Stomach (tissue), 9 donors: ENCODE results near the gene YARS1. TPM values are rescaled to one million over a fixed set of nuclear protein-coding genes. Genes with fewer than 3 reads are reported as not detected.
A peak's percentile ranks its signal among the peaks of the same experiment; 100 is the strongest.

Source experiments
- DNase-seq, 2 donors: peaks; one replicate each; pipeline versions ENCODE4 v3.0.0 to v3.0.0-alpha.2; 2013 to 2019
- H3K27ac ChIP-seq, 5 donors: fragments of 200-600 bp in 4 of 5; sonication (generic) in 4 of 5; one replicate each; pipeline ENCODE4 v1.5.1; 2013 to 2019; ENCODE audit warnings: mild to moderate bottlenecking in 1 of 5, moderate library complexity in 1 of 5
- H3K27me3 ChIP-seq, 3 donors: fragments of 200-600 bp; sonication (generic); one replicate each; pipeline ENCODE4 v1.5.1; 2017 to 2019; ENCODE audit warnings: mixed run types in 1 of 3
- H3K36me3 ChIP-seq, 4 donors: fragments of 200-600 bp; sonication (generic); 1 replicate in 3 of 4; 2 replicates in 1 of 4; pipeline ENCODE4 v1.5.1; 2016 to 2019
- H3K4me1 ChIP-seq, 4 donors: fragments of 200-600 bp; sonication (generic); one replicate each; pipeline ENCODE4 v1.5.1; 2016 to 2019
- H3K4me3 ChIP-seq, 4 donors: fragments of 200-600 bp; sonication (generic) in 3 of 4; one replicate each; pipeline ENCODE4 v1.5.1; 2016 to 2019; ENCODE audit warnings: mild to moderate bottlenecking in 1 of 4
- H3K9me3 ChIP-seq, 4 donors: fragments of 200-600 bp; sonication (generic); one replicate each; pipeline ENCODE4 v1.5.1; 2016 to 2019
- CTCF ChIP-seq, 7 experiments: fragments of 450-650 bp in 4 of 7; fragments of 200-600 bp in 3 of 7; sonication (generic) in 3 of 7; IDR thresholded peaks; one replicate each; pipeline ENCODE4 v1.5.1; 2016 to 2019; ENCODE audit warnings: antibody characterized with exemption in 7 of 7, control low read depth in 2 of 7, mild to moderate bottlenecking in 1 of 7
- EP300 ChIP-seq: sonication (generic); formaldehyde crosslinking; IDR thresholded peaks from one replicate; pipeline ENCODE4 v1.6.1; 2017; ENCODE audit warnings: antibody characterized with exemption
- POLR2A ChIP-seq, 4 donors: fragments of 450-650 bp; IDR thresholded peaks; one replicate each; pipeline ENCODE4 v1.6.1; 2016; ENCODE audit warnings: antibody characterized with exemption in 4 of 4, control low read depth in 2 of 4, mild to moderate bottlenecking in 1 of 4, moderate library complexity in 1 of 4
- POLR2AphosphoS5 ChIP-seq, 3 donors: sonication (generic); formaldehyde crosslinking; IDR thresholded peaks; one replicate each; pipeline ENCODE4 v1.6.1; 2016; ENCODE audit warnings: antibody characterized with exemption in 3 of 3
- WGBS, 5 donors: extraction: QIAGEN DNeasy Blood & Tissue Kit in 3 of 5; methylation state at CpG; one replicate each; pipeline versions ENCODE4 v1.1.5 to v1.1.7; 2013 to 2018; 5-methylcytosine and 5-hydroxymethylcytosine counted together
- intact Hi-C: fragments of 100-400 bp; cut with DNase I; formaldehyde crosslinking; loops from one replicate; pipeline ENCODE4 v1.15.1; 2023; ENCODE audit warnings: low total_unique reads
- polyA plus RNA-seq, 3 donors: library from polyadenylated mRNA; stranded (reverse); fragments of 200-250 nt; gene quantifications; one replicate each; pipeline ENCODE4 v1.2.3, GENCODE V29; 2013
- total RNA-seq, 5 donors: library from RNA; depleted of rRNA; stranded (reverse); fragments of >200 nt; gene quantifications; one replicate each; pipeline versions ENCODE4 v1.1.0 to v1.2.3, GENCODE V29; 2014 to 2016
- donor health status: healthy with polysubstance abuse.
- donor health status: Bipolar disorder and iron deficiency.
- donor health status: healthy.

The YARS1 gene
- total and polyA plus RNA-seq, 8 donors = 26.9 to 99.1 (median 55.4) TPM

DNA sequence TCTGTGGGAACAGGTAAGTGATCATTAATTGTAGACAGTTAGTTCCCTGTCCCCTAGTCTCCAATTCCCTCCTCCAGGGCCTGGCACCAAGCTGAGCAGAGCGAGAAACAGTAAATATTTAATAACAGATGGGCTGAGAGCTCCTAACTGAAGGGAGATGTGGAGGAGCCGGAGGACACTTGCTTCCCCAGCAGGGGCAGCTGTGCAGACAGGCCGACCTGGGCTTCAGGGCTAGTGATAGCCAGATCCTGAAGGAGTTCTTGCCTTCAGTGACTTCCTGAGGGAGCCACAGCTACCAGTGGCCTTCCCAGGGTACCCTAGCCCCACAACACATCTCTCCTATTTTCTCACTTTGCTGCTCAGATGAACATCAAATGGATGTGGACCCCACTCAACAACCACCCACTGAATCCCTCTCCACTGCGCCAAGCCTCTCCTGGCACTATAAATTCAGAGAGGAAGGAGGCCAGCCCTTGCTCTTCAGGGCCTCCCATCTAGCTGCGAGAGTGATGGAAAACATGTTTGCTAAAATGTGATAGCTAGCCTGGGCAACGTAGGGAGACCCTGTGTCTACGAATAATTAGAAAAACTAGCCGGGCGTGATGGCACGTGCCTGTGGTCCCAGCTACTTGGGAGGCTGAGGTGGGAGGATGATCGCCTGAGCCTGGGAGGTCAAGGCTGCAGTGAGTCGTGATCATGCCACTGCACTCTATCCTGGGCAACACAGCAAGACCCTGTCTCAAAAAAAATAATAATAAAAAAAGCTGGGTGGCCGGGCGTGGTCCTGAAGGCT, 87.7 kb downstream of the YARS1 start:
- no peaks in the 10 kb centered on the region for H3K9me3 ChIP-seq
- H3K27ac ChIP-seq = no peak overlapping the region
- TF ChIP-seq POLR2A (IDR thresholded peaks at IDR 0.05) (no peak), POLR2AphosphoS5 (IDR thresholded peaks at IDR 0.05) (no peak), EP300 (no peak), CTCF (IDR thresholded peaks at IDR 0.05) (no peak)
- H3K4me1 ChIP-seq = peaks cover 11 to 21% (median 19%) of the 10 kb centered on the region in 4 donors
- H3K36me3 ChIP-seq = no peaks in the 10 kb centered on the region
- no peak for DNase-seq
- WGBS, 5 donors = 71 to 77% (median 73%) methylated on average over 14 of the region's 14 CpGs
- intact Hi-C loops = no loop called here
- H3K27me3 ChIP-seq = no peaks in the 10 kb centered on the region
- no peak overlapping the region for H3K4me3 ChIP-seq

GRCh38 chr1:32728413-32729077, 88.6 kb downstream of the YARS1 start:
- intact Hi-C loops = no loop called here
- Histone ChIP-seq H3K27ac (no peak overlapping the region), H3K4me1 (peaks cover 11 to 22% (median 19%) of the 10 kb centered on the region in 4 donors), H3K9me3 (no peaks in the 10 kb centered on the region), H3K4me3 (no peak overlapping the region), H3K36me3 (no peaks in the 10 kb centered on the region), H3K27me3 (no peaks in the 10 kb centered on the region)
- TF ChIP-seq POLR2A (IDR thresholded peaks at IDR 0.05) (no peak), EP300 (no peak), CTCF (IDR thresholded peaks at IDR 0.05) (no peak), POLR2AphosphoS5 (IDR thresholded peaks at IDR 0.05) (no peak)
- WGBS, 5 donors = 90 to 95% (median 91%) methylated on average over 7 of the region's 7 CpGs
- DNase-seq = no peak

- H3K9me3 ChIP-seq = no peaks in the 10 kb centered on the region
- intact Hi-C loops = no loop called here
- H3K27me3 ChIP-seq = no peaks in the 10 kb centered on the region
- H3K27ac ChIP-seq = no peak overlapping the region
- TF ChIP-seq POLR2AphosphoS5 (IDR thresholded peaks at IDR 0.05) (no peak), EP300 (no peak), POLR2A (IDR thresholded peaks at IDR 0.05) (no peak), CTCF (IDR thresholded peaks at IDR 0.05) (no peak)
- 97 to 100% (median 100%) methylated on average over 1 of the region's 1 CpG for WGBS, 5 donors
- H3K4me1 ChIP-seq = peaks cover 11 to 22% (median 19%) of the 10 kb centered on the region in 4 donors
- no peak for DNase-seq
- H3K36me3 ChIP-seq = no peaks in the 10 kb centered on the region
- no peak overlapping the region for H3K4me3 ChIP-seq
These were observed 89.3 kb downstream of the YARS1 start for GRCh38 chr1:32727876-32728275.

DNA sequence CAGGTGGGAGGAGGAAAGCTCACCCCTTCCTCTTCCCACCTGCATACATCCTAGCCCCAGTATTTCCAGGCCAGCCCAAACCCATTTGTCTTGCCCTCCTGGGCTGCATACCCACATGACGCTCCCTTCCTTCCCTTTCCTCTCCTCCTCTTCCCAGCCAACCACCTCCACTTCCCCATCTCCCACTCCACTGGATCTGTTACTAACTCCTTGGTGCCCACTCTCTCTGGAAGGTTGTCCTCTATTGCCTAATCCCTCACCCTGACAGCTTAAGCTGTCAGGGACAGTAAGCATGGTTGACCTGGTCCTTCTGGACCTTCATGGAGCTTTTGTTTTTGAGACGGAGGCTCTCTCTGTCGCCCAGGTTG, 91.6 kb downstream of the YARS1 start:
- Histone ChIP-seq H3K9me3 (no peaks in the 10 kb centered on the region), H3K36me3 (no peaks in the 10 kb centered on the region), H3K27ac (peak overlapping the region in 1 of 5 donors; percentile 30), H3K4me1 (peaks cover 11 to 16% (median 15%) of the 10 kb centered on the region in 4 donors), H3K27me3 (no peaks in the 10 kb centered on the region), H3K4me3 (no peak overlapping the region)
- DNase-seq = no peak
- intact Hi-C loops = no loop called here
- WGBS, 5 donors = 89 to 97% (median 92%) methylated on average over 3 of the region's 3 CpGs
- no peak for TF ChIP-seq POLR2A (IDR thresholded peaks at IDR 0.05)
- TF ChIP-seq EP300 = no peak
- TF ChIP-seq CTCF (IDR thresholded peaks at IDR 0.05) = no peak
- TF ChIP-seq POLR2AphosphoS5 (IDR thresholded peaks at IDR 0.05) = no peak

Other genes starting within 250 kb of the YARS1 start
- 100 to 1,000 TPM in 1 of 5 donors, 10 to 100 TPM in 4; 10.4 to 151 (median 26.3) TPM for gene ZBTB8OS, start 166.8 kb downstream of the YARS1 start, total RNA-seq
- 10 to 100 TPM; 55.0 to 88.6 (median 65.9) TPM for gene ZBTB8OS, start 166.8 kb downstream of the YARS1 start, polyA plus RNA-seq
- gene RBBP4, start 166.2 kb downstream of the YARS1 start, total RNA-seq = 100 to 1,000 TPM in 3 of 5 donors, 10 to 100 TPM in 2; 43.2 to 226 (median 160) TPM
- gene RBBP4, start 166.2 kb downstream of the YARS1 start, polyA plus RNA-seq = 10 to 100 TPM; 38.0 to 56.7 (median 41.4) TPM
- gene SYNC, start 114.6 kb downstream of the YARS1 start, total RNA-seq = 10 to 100 TPM; 12.3 to 38.5 (median 22.8) TPM
- 10 to 100 TPM in 1 of 3 donors, 1 to 10 TPM in 2; 5.5 to 11.6 (median 6.0) TPM for gene SYNC, start 114.6 kb downstream of the YARS1 start, polyA plus RNA-seq
- 100 to 1,000 TPM in 1 of 5 donors, 10 to 100 TPM in 3, 1 to 10 TPM in 1; 2.9 to 253 (median 40.6) TPM for gene S100PBP, start 295 bp upstream of the YARS1 start, total RNA-seq
- gene S100PBP, start 295 bp upstream of the YARS1 start, polyA plus RNA-seq = 1 to 10 TPM; 5.7 to 9.3 (median 6.7) TPM
- gene FNDC5, start 53.6 kb upstream of the YARS1 start, total RNA-seq = 10 to 100 TPM in 2 of 5 donors, 1 to 10 TPM in 1, under 1 TPM in 1, not detected in 1; 0.89 to 21.0 (median 6.9) TPM
- 1 to 10 TPM; 2.0 to 9.9 (median 6.7) TPM for gene FNDC5, start 53.6 kb upstream of the YARS1 start, polyA plus RNA-seq
- 1 to 10 TPM in 1 of 5 donors, not detected in 4; 4.9 TPM for gene HPCA, start 69.1 kb upstream of the YARS1 start, total RNA-seq
- under 1 TPM in 2 of 3 donors, not detected in 1; 0.30 to 0.75 TPM for gene HPCA, start 69.1 kb upstream of the YARS1 start, polyA plus RNA-seq
- gene TMEM54, start 84.0 kb upstream of the YARS1 start, total RNA-seq = 100 to 1,000 TPM in 3 of 5 donors, 10 to 100 TPM in 2; 34.9 to 408 (median 195) TPM
- gene TMEM54, start 84.0 kb upstream of the YARS1 start, polyA plus RNA-seq = 100 to 1,000 TPM; 104 to 249 (median 122) TPM
- 10 to 100 TPM in 3 of 5 donors, 1 to 10 TPM in 1, under 1 TPM in 1; 0.58 to 29.5 (median 10.3) TPM for gene RNF19B, start 147.5 kb upstream of the YARS1 start, total RNA-seq
- 10 to 100 TPM in 1 of 3 donors, 1 to 10 TPM in 2; 9.1 to 10.4 (median 9.1) TPM for gene RNF19B, start 147.5 kb upstream of the YARS1 start, polyA plus RNA-seq
- gene AK2, start 219.5 kb upstream of the YARS1 start, total RNA-seq = 100 to 1,000 TPM in 4 of 5 donors, 10 to 100 TPM in 1; 71.0 to 263 (median 124) TPM
- 100 to 1,000 TPM in 2 of 3 donors, 10 to 100 TPM in 1; 98.8 to 129 (median 107) TPM for gene AK2, start 219.5 kb upstream of the YARS1 start, polyA plus RNA-seq